Natural killer cell (primary cell): Measurements from ENCODE around the gene ZNF69. TPM values are rescaled to one million over a fixed set of nuclear protein-coding genes. Genes with fewer than 3 reads are reported as not detected.
A peak's percentile ranks its signal among the peaks of the same experiment; 100 is the strongest.
"Not testable (repeated sequence)": the region's sequence is repeated elsewhere in the genome, so short reads cannot be mapped to it uniquely, and the experiment has no call there.

Experiments
- ATAC-seq, 3 donors: fragments of 150-1000 bp in 2 of 3; fragments of 200-7000 bp in 1 of 3; cut with Tn5 transposase; 1 replicate in 1 of 3; 2 replicates in 2 of 3; pipeline ENCODE4 v1.10.0; 2021; ENCODE audit warnings: mild to moderate bottlenecking in 2 of 3, moderate library complexity in 2 of 3
- DNase-seq, 2 donors: peaks; one replicate each; pipeline versions ENCODE4 v3.0.0 to v3.0.0-alpha.2; 2013 to 2021; ENCODE audit warnings: mixed read lengths in 1 of 2
- H3K27ac ChIP-seq: one replicate; pipeline ENCODE4 v1.5.1; 2013; ENCODE audit warnings: mild to moderate bottlenecking, low read length
- H3K27me3 ChIP-seq: one replicate; pipeline ENCODE4 v1.6.1; 2013; ENCODE audit warnings: low read length; ENCODE audit not compliant: control insufficient read depth, insufficient read depth
- H3K36me3 ChIP-seq: one replicate; pipeline ENCODE4 v1.6.1; 2013; ENCODE audit warnings: low read length; ENCODE audit not compliant: control insufficient read depth, insufficient read depth
- H3K4me1 ChIP-seq: one replicate; pipeline ENCODE4 v1.6.1; 2013; ENCODE audit warnings: low read length; ENCODE audit not compliant: control insufficient read depth, insufficient read depth
- H3K4me3 ChIP-seq: one replicate; pipeline ENCODE4 v1.5.1; 2013; ENCODE audit warnings: low read length
- H3K9me3 ChIP-seq: one replicate; pipeline ENCODE4 v1.6.1; 2013; ENCODE audit warnings: low read length; ENCODE audit not compliant: control insufficient read depth, insufficient read depth
- H3K27ac Mint-ChIP-seq, 2 donors: one replicate each; pipeline ENCODE4 v1.8.0; 2022; ENCODE audit warnings: mild to moderate bottlenecking in 2 of 2, mixed read lengths in 2 of 2, moderate library complexity in 1 of 2
- H3K27me3 Mint-ChIP-seq, 2 donors: one replicate each; pipeline ENCODE4 v1.8.0; 2022; ENCODE audit warnings: low read depth in 2 of 2, mixed read lengths in 2 of 2
- H3K36me3 Mint-ChIP-seq: one replicate; pipeline ENCODE4 v1.8.0; 2022; ENCODE audit warnings: mixed read lengths
- H3K4me1 Mint-ChIP-seq, 2 donors: one replicate each; pipeline ENCODE4 v1.8.0; 2022; ENCODE audit warnings: mixed read lengths in 2 of 2
- H3K4me3 Mint-ChIP-seq: one replicate; pipeline ENCODE4 v1.8.0; 2022; ENCODE audit warnings: mild to moderate bottlenecking, moderate library complexity, mixed read lengths
- H3K9me3 Mint-ChIP-seq, 2 donors: one replicate each; pipeline ENCODE4 v1.8.0; 2022; ENCODE audit warnings: mixed read lengths in 2 of 2
- WGBS: methylation state at CpG from one replicate; pipeline ENCODE4 v1.1.7; 2013; ENCODE audit warnings: missing lambda C conversion rate; ENCODE audit not compliant: insufficient coverage; 5-methylcytosine and 5-hydroxymethylcytosine counted together
- intact Hi-C: fragments of 100-400 bp; cut with micrococcal nuclease; formaldehyde crosslinking; loops from one replicate; pipeline ENCODE4 v1.14.2; 2022
- total RNA-seq, 4 donors: library from RNA; stranded (reverse); fragments of 120-200 nt in 1 of 4; gene quantifications; one replicate each; pipeline versions ENCODE4 v1.2.3 to v1.2.4, GENCODE V29; 2013 to 2022
- TF ChIP-seq, protein P1 (sequence below): fragments of 200-600 bp; IDR thresholded peaks from one replicate; pipeline ENCODE4 v1.8.0; 2022; ENCODE audit warnings: antibody characterized with exemption

Gene ZNF69
- total RNA-seq, 3 donors from 2014 or later (not counting 1 experiment from before 2014, with no cell fraction given) = 4.1 to 6.5 (median 4.8) TPM

DNA sequence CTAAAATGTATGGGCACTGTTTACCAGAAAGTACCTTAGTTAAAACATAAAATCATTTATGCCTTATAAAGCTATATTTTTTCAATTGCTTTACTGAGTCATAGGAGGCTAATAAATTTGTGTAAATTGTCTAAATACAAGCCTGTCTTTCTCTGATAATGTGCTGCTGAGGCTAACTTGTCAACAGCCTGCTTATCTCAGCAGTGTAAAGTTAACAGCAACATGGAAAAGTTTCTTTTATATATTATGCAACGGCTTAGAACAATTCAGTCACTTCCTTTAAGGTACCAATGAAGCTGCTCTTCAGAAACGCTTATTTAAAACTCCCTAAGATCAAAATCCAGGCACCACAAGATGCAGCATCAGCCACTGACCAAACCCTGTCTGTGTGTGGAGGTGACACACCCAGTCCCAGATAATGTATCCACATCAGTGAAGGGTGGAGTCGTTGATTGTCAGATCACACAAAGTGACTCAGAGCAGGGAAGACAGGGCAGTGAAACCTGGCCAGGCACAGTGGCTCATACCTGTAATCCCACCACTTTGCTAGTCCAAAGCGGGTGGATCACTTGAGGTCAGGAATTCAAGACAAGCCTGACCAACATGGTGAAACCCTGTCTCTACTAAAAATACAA, 27.0 kb downstream of the ZNF69 start:
- H3K27me3 Mint-ChIP-seq, H3K4me3 ChIP-seq, H3K36me3 Mint-ChIP-seq, H3K27ac Mint-ChIP-seq, H3K9me3 Mint-ChIP-seq, ATAC-seq, intact Hi-C loops, H3K4me1 Mint-ChIP-seq, H3K4me1 ChIP-seq, H3K27me3 ChIP-seq, DNase-seq, H3K36me3 ChIP-seq, H3K4me3 Mint-ChIP-seq, H3K27ac ChIP-seq: not testable (repeated sequence)
- H3K9me3 ChIP-seq = peaks cover 26% of the 10 kb centered on the region
- WGBS = 90% methylated on average over 3 of the region's 4 CpGs

GRCh38 chr19:11921852-11922495, 34.4 kb downstream of the ZNF69 start:
- no peak overlapping the region for H3K4me3 Mint-ChIP-seq
- H3K36me3 ChIP-seq = no peaks in the 10 kb centered on the region
- H3K4me3 ChIP-seq = no peak overlapping the region
- no peak overlapping the region for H3K27ac ChIP-seq
- H3K27ac Mint-ChIP-seq = no peak overlapping the region
- intact Hi-C loops = loop anchor here (5.0 kb wide), 2 partner anchors 135 to 425 kb away; no protein-coding TSS in a partner anchor
- H3K9me3 Mint-ChIP-seq = no peaks in the 10 kb centered on the region
- peaks cover 0 to 8% of the 10 kb centered on the region in 2 donors for H3K27me3 Mint-ChIP-seq
- H3K4me1 Mint-ChIP-seq = peaks cover 35 to 38% of the 10 kb centered on the region in 2 donors
- no peaks in the 10 kb centered on the region for H3K36me3 Mint-ChIP-seq
- H3K9me3 ChIP-seq = no peaks in the 10 kb centered on the region
- no peak for ATAC-seq
- TF ChIP-seq, protein P1, sequence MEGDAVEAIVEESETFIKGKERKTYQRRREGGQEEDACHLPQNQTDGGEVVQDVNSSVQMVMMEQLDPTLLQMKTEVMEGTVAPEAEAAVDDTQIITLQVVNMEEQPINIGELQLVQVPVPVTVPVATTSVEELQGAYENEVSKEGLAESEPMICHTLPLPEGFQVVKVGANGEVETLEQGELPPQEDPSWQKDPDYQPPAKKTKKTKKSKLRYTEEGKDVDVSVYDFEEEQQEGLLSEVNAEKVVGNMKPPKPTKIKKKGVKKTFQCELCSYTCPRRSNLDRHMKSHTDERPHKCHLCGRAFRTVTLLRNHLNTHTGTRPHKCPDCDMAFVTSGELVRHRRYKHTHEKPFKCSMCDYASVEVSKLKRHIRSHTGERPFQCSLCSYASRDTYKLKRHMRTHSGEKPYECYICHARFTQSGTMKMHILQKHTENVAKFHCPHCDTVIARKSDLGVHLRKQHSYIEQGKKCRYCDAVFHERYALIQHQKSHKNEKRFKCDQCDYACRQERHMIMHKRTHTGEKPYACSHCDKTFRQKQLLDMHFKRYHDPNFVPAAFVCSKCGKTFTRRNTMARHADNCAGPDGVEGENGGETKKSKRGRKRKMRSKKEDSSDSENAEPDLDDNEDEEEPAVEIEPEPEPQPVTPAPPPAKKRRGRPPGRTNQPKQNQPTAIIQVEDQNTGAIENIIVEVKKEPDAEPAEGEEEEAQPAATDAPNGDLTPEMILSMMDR = no peak
- H3K27me3 ChIP-seq = no peaks in the 10 kb centered on the region
- 63% methylated on average over 6 of the region's 6 CpGs for WGBS
- peaks cover 27% of the 10 kb centered on the region for H3K4me1 ChIP-seq
- no peak for DNase-seq

- WGBS = under 1% methylated on average over 53 of the region's 53 CpGs
These were observed 37.5 kb downstream of the ZNF69 start, which contains the start of gene ZNF700 for GRCh38 chr19:11924886-11925650. Gene ZNF700 (plus strand): TSS chr19:11925107. CDS start chr19:11925211, 104 bp downstream.

GRCh38 chr19:11925651-11926187, 38.1 kb downstream of the ZNF69 start:
- peak overlapping the region; percentile 69 for H3K4me3 ChIP-seq
- H3K27ac ChIP-seq = peak overlapping the region; percentile 84
- WGBS = 5% methylated on average over 10 of the region's 10 CpGs
- Mint-ChIP-seq H3K4me1 (peaks cover 54 to 60% of the 10 kb centered on the region in 2 donors), H3K27ac (peak overlapping the region; percentile 97 to 99), H3K4me3 (peak overlapping the region; percentile 97)
- not testable (repeated sequence) for H3K36me3 ChIP-seq, ATAC-seq, H3K27me3 Mint-ChIP-seq, H3K9me3 ChIP-seq, H3K36me3 Mint-ChIP-seq, H3K27me3 ChIP-seq, DNase-seq, H3K9me3 Mint-ChIP-seq
- intact Hi-C loops = loop anchor here (1.0 to 5.0 kb wide), 3 partner anchors 39 to 128 kb away; partner anchors contain the start of gene ZNF491
- peaks cover 33% of the 10 kb centered on the region for H3K4me1 ChIP-seq

More at GRCh38 chr19:11924886-11925650, 37.5 kb downstream of the ZNF69 start, which contains the start of gene ZNF700:
- Histone ChIP-seq H3K36me3 (no peaks in the 10 kb centered on the region), H3K27me3 (no peaks in the 10 kb centered on the region), H3K4me3 (peak within 1 kb of the TSS; percentile 69), H3K9me3 (no peaks in the 10 kb centered on the region), H3K27ac (peak within 1 kb of the TSS; percentile 84), H3K4me1 (peaks cover 30% of the 10 kb centered on the region)
- Mint-ChIP-seq H3K27me3 (peaks cover 0 to 4% of the 10 kb centered on the region in 2 donors), H3K4me3 (peak within 1 kb of the TSS; percentile 97), H3K27ac (peak within 1 kb of the TSS; percentile 97 to 99), H3K4me1 (peaks cover 50 to 54% of the 10 kb centered on the region in 2 donors), H3K36me3 (no peaks in the 10 kb centered on the region), H3K9me3 (no peaks in the 10 kb centered on the region)
- ATAC-seq = peak; percentile 88 to 96 (median 91)
- peak; percentile 85 to 95 for DNase-seq
- intact Hi-C loops = loop anchor here (1.0 to 5.0 kb wide), 6 partner anchors 39 to 422 kb away; partner anchors contain the start of gene ZNF491
- TF ChIP-seq, protein P1 = no peak
